HG03060 (cell line): ENCODE measurements around the gene RPTOR.

ENCODE experiments used
- ATAC-seq: cut with Tn5 transposase; IDR thresholded peaks from one replicate; pipeline ENCODE4 v1.9.1; 2021; ENCODE audit warnings: low read depth, moderate number of reproducible peaks; ENCODE audit not compliant: unreplicated experiment

The RPTOR gene

DNA sequence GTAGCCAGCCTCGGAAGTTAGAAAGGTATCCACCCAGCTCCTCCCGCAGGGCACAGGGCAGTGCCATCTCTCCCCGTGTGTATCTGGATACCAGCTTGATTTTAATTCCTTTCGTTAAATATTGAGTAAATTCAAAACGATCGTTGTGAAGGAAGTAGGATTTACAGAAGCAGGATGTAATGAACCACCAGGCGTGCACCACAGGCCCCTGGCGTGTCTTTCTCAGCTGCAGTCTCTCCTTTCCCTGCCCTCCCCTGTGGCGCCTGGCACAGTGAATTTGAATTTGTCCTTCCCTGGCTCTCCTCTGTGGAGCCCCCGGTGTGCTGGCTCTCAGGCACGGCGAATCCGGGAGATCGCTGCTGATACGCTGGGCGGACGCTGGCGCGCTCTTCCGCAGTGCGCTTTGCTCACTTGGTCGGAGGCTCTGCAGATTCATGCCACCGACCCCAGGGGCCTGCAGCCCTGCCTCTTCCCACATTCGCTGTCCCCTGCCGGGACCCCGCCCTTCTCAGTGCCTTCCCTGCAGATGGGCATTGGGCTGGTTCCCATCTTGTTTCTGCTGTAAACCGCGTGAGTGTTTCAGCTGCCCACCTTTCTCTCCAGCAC lies 164.6 kb downstream of the RPTOR start:
- no peak for ATAC-seq

DNA sequence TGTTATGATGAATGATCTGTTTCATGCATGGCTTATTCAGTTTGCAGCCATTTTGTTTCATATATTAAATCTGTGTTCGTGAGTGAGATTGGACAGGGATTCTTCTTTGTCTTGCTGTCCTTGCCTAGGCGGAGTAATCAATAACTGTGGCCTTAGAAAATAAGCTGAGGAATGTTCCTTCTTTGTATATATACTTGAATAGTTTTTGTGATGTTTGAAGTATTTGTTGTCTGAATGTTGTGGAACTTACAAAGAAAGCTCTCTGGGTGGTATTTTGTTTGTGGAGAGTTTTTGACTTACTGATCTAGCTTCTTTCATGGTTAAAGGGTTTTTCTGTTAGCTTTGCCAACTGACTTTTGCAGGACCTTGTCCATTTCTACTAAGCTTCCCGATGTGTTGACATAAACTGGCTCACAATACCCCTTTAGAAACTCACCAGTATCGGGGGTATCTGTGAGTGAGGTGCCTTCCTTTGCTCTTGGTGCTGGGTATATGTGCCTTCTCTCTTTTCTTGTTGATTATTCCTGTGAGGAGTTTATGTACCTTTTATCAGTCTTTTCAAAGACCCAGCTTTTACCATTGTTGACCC lies 166.2 kb downstream of the RPTOR start:
- ATAC-seq, result no peak

DNA sequence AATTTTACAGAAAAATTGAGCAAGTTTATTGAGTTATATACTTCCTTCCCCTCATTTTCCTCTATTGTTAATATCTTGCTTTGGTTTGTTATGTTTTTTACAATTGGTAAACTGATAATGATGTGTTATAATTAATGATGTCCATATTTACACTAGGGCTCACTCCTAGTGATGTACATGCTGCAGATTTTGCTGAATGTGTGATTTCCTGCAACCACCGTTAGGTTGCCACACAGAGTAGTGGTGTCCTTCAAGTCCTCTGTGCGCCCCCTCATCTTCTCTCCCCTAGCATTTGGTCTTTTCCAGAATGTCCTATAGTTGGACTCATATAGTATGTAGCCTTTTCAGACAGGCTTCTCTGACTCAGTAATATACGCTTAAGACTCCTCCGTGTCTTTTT lies 167.5 kb downstream of the RPTOR start:
- ATAC-seq, result no peak

DNA sequence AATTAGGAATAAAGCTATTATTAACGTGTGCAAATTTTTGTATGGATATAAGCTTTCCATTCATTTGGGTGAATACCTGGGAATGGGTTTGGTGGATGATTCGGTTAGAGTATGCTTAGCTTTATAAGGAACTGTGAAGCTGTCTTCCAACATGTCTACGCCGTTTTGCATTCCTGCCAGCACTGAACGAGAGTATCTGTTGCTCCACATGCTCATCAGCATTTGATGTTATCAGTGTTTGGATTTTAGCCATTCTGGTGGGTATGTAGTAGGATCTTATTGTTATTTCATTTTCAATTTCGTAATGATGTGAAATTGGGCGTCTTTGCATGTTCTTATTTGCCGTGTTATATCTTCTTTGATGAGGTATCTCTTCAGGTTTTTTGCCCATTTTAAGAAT lies 168.0 kb downstream of the RPTOR start:
- no peak for ATAC-seq

DNA sequence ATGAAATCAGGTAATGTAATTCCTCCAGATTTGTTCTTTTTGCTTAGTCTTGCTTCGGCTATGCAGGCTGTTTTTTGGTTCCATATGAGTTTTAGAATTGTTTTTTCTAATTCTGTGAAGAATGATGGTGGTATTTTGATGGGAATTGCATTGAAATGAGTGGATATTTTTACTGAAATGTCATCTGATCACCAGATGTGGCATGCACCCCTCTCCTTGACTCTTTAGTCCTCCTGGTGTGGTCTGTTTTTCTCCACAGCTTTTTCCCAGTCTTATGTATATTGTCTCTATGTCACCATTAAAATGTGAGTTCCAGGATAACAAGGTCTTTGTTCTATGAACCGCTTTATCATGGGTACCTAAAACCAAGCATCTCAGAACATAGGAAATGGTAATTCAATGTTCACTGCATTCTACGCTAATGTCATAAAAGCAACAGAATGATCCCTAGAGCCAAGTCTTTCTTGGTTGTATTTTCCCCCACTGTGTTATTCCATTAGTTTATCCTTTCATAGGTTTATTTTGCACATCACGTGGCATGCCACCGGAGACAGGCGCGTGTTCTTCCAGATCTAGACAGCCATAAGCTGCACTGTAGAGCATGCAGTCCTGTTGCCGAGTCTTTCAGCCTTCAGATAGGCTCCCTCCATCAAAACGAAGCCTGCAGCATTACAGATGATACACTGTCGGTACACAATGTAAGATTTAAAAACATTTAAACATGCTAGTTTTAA lies 172.5 kb downstream of the RPTOR start:
- no peak for ATAC-seq

- no peak for ATAC-seq
These were observed 173.1 kb downstream of the RPTOR start for GRCh38 chr17:80717720-80718083.

GRCh38 chr17:80718428-80718827 lies 173.8 kb downstream of the RPTOR start:
- no peak for ATAC-seq

GRCh38 chr17:80719449-80719848 lies 174.8 kb downstream of the RPTOR start:
- no peak for ATAC-seq

- ATAC-seq, result no peak
These were observed 176.3 kb downstream of the RPTOR start for GRCh38 chr17:80720610-80721577.

DNA sequence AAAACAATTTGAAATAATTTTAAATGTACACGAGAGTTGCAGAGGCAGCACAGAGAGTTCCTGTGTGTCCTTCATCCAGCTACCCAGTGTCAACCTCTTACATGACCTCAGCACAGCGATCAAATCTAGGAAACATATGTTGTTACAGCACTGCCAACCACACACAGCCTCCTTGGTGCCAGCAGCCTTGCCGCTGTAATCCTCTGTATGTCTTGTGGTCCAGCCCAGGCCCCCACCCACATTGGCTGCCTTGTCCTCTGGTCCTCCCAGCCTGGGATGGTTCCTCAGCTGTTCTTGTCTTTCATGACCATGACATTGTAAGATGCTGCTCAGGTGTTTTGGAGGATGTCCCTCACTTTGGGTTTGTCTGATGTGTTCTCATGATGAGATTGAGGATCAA lies 178.0 kb downstream of the RPTOR start:
- no peak for ATAC-seq

DNA sequence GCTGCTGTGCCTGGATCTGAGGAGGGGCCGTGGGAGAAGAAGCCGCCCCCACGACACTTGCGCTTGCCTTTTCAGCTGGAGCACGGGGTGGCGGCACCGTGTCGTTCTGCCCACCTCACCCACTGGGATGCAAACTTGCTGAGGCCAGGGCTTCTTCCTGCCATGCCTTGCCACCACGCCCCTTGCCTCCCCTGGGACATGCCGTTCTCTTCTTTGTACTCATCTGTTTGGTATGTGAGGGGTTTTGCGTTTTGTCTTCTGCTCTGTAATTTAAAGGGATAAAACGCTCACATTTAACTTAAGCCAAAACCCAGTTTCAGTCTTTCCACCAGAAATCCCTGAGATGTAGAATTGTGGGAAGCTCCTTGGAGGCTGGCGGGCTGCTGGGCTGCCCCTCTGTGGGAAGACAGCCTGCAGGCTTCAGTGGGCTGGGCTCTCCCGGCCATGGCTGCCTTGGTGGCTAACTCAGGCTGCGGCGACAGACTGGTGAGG lies 180.2 kb downstream of the RPTOR start:
- no peak for ATAC-seq

- ATAC-seq, result no peak
These were observed 180.9 kb downstream of the RPTOR start for GRCh38 chr17:80725517-80725916.

DNA sequence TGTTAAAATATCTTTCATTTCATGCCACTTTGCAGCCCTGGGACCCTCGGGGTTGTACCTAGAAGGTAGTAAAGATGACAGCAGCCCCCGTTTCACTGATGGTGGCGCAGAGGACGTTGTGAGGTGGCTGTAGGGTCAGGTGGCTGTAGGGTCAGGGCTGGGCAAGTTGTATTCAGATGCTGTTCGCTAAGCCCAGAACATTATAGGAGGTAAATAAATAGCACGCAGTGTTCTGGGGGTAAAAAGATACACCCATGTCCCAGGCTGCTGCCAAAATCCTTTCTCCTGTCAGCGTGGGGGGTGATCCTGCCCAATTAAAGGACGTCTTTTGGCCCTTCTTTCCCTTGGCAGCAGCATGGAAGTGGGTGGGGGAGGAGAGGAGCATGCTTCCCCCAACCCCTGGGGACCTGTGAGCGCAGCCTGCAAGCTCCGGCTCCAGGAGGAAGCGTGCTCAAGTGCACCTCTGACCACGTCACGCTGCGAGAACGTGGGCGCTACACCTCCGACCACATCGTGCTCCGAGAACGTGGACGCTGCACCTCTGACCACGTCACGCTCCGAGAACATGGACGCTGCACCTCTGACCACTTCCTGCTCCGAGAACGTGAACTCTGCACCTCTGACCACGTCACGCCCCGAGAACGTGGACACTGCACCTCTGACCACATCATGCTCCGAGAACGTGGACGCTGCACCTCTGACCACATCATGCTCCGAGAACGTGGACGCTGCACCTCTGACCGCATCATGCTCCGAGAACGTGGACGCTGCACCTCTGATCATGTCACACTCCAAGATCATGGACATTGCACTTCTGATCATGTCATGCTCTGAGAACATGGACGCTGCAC lies 182.1 kb downstream of the RPTOR start:
- no peak for ATAC-seq

DNA sequence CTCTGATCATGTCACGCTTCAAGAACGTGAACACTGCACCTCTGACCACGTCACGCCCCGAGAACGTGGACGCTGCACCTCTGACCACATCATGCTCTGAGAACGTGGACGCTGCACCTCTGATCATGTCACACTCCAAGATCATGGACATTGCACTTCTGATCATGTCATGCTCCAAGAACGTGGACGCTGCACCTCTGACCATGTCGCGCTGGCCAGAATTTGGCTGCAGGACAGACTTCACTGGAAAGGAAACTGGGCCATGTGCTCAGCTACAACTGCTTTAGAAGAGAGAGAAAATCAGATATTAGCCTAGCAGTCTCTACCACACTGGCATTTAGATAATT lies 182.7 kb downstream of the RPTOR start:
- no peak for ATAC-seq

GRCh38 chr17:80729016-80729415 lies 184.4 kb downstream of the RPTOR start:
- no peak for ATAC-seq

DNA sequence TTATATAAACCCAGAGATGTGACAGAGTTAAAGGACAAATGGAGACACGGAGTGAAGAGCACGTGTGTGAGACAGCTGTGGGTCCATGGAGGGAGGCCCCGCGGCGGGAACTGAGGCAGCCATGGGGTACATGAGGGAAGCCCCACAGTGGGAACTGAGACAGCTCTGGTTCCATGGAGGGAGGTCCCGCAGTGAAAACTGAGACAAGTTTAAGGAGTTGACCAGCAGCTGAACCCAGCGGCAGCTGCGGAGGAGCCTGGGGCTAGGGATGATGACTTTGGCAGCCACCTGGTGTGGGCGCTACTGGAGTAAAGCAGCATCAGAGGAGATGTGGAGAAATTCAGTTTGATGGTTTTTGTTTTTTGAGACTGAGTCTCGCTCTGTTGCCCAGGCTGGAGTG lies 185.1 kb downstream of the RPTOR start:
- no peak for ATAC-seq

GRCh38 chr17:80730739-80731138 lies 186.1 kb downstream of the RPTOR start:
- ATAC-seq, result no peak

DNA sequence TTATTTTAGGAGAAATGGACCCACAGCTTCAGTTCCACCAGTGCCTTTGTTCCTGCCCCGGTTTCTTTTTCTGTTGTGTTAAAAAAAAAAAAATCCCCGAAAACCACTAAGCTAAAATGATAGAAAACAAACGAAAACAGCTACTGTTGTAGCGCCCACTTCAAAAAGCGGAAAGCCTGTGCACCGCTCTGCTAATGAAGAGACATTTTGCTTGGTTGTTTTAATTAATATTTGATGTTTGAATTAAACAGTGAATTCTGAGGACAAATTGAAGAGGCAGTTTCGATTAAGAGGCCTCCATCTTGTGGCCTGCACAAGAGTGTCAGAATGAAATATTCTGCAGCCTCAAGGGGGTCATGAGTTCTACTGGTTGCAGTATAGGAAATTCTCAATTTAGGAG lies 186.7 kb downstream of the RPTOR start:
- no peak for ATAC-seq

DNA sequence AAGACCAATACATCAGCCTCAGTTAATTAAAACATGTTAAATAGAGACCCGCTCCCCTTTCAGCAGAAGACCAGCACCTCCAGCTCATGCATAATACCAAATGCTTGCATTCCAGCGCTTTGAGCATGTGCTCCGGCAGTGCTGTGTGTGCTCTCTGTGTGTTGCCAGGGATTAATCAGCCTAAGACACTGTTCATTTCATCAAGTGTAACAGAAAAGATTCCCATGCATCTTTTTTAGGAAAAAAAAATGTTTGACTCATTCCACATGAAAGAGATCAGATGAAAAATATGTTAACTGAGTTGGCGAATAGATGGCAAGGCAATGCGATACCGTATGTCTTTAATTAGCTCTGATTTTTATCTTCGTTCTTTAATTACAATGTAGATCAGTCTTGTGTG lies 187.6 kb downstream of the RPTOR start:
- ATAC-seq, result no peak
